WERI-Rb-1 (cell line): ENCODE measurements around the gene IPO5.

Experiments used
- DNase-seq: peaks from one replicate; pipeline ENCODE4 v3.0.0-alpha.2; 2020
- H3K27ac ChIP-seq: fragments of 250-450 bp; sonication (Bioruptor Pico); 2 replicates; pipeline ENCODE4 v1.5.1; 2020; ENCODE audit warnings: mild to moderate bottlenecking, moderate library complexity
- H3K27me3 ChIP-seq: fragments of 250-450 bp; sonication (Bioruptor Pico); 2 replicates; pipeline ENCODE4 v1.5.1; 2021; ENCODE audit warnings: mild to moderate bottlenecking, low read depth, moderate library complexity; ENCODE audit not compliant: insufficient read depth, severe bottlenecking
- H3K36me3 ChIP-seq: fragments of 250-450 bp; sonication (Bioruptor Pico); 2 replicates; pipeline ENCODE4 v1.5.1; 2020; ENCODE audit warnings: mild to moderate bottlenecking, moderate library complexity
- H3K4me3 ChIP-seq: 2 replicates; pipeline ENCODE4 v1.5.1; 2011; ENCODE audit warnings: low read depth, mild to moderate bottlenecking, control low read depth, low read length
- H3K9me3 ChIP-seq: fragments of 250-450 bp; sonication (Bioruptor Pico); 2 replicates; pipeline ENCODE4 v1.5.1; 2021; ENCODE audit warnings: mild to moderate bottlenecking, moderate library complexity; ENCODE audit not compliant: severe bottlenecking
- TF ChIP-seq, protein P1 (sequence below): IDR thresholded peaks from 2 replicates; pipeline ENCODE4 v1.5.1; 2011; ENCODE audit warnings: low read depth, mild to moderate bottlenecking, control low read depth, inconsistent platforms, low read length

Gene IPO5

DNA sequence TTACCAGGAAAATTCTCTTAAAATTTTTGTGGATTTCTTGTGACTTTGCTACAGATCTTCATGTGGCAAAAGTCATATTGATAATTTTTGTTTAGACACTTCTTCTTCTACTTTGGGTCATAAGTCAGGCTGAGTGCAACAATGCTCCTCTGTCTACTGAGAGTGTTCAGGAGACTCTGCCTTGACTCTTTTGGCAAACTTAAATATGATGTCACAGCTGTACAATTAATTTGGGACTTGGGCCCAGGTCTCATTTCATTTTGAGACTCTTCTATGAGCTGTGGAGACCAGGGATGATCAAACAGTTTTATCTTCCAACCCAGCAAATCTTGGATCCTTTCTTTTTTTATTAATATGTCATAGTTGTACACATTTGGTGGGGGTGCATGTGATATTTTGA lies 19.7 kb upstream of the IPO5 start:
- Histone ChIP-seq H3K27ac (no peak overlapping the region), H3K4me3 (no peak overlapping the region), H3K36me3 (no peaks in the 10 kb centered on the region), H3K27me3 (no peaks in the 10 kb centered on the region), H3K9me3 (no peaks in the 10 kb centered on the region)
- DNase-seq = no peak
- TF ChIP-seq, protein P1, sequence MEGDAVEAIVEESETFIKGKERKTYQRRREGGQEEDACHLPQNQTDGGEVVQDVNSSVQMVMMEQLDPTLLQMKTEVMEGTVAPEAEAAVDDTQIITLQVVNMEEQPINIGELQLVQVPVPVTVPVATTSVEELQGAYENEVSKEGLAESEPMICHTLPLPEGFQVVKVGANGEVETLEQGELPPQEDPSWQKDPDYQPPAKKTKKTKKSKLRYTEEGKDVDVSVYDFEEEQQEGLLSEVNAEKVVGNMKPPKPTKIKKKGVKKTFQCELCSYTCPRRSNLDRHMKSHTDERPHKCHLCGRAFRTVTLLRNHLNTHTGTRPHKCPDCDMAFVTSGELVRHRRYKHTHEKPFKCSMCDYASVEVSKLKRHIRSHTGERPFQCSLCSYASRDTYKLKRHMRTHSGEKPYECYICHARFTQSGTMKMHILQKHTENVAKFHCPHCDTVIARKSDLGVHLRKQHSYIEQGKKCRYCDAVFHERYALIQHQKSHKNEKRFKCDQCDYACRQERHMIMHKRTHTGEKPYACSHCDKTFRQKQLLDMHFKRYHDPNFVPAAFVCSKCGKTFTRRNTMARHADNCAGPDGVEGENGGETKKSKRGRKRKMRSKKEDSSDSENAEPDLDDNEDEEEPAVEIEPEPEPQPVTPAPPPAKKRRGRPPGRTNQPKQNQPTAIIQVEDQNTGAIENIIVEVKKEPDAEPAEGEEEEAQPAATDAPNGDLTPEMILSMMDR = no peak

DNA sequence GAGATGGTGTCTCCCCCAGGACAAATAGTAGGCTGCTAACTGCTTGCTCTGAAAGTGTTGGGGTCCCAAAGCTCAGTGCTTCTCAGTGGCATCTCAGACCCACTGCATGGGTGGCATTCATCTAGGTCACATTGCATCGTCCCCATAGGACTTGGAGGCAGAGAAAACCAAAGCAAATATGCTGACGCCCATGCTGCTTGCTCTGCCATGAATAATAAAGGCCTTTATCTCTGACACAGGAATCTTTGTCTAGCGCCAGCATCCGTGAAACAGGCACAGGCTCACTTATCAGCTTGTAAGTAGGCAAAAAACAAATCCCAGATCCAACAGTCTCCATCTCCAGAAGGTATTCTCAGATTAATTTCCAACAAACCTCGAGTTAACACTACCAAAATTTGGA lies 18.9 kb upstream of the IPO5 start:
- Histone ChIP-seq H3K27ac (no peak overlapping the region), H3K27me3 (no peaks in the 10 kb centered on the region), H3K9me3 (no peaks in the 10 kb centered on the region), H3K4me3 (no peak overlapping the region), H3K36me3 (no peaks in the 10 kb centered on the region)
- TF ChIP-seq, protein P1 = no peak
- DNase-seq = no peak

DNA sequence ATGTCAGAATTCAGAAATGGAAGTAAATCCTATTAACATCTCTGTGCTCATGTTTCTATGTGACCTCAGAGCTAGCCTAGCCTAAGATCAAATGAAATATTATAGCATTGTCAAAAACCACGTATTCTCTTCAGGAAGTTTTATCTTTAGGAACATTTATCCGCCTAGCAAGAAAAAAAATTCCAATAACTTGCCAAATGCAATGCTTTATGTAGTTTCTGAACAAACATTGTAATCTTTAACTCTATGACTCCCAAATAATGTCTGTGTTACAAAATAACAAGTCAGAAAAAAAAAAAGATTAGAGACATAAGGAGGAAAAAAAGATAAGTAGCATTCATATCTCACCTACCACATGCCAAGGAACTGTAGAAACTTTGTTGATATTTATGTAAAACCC lies 18.4 kb upstream of the IPO5 start:
- Histone ChIP-seq H3K36me3 (no peaks in the 10 kb centered on the region), H3K27ac (no peak overlapping the region), H3K27me3 (no peaks in the 10 kb centered on the region), H3K9me3 (no peaks in the 10 kb centered on the region), H3K4me3 (no peak overlapping the region)
- TF ChIP-seq, protein P1 = no peak
- DNase-seq = no peak

DNA sequence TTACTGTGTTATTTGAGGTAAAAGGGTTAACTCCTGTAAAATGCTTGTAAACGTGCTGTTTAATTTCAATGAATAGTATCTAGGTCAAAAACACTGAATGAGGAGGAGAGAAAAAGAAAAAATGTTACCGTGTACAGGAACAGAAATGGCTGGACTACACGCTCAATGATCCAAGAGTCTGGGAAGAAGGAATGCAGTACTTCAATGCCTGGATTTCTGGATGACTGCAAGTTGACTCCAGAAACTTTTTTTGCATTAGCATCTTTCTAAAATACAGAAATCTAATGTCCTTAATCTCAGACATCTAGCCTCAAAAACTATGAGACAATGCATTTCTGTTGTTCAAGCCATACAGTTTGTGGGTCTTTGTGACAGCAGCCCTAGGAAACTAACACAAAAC lies 17.4 kb upstream of the IPO5 start:
- Histone ChIP-seq H3K27me3 (no peaks in the 10 kb centered on the region), H3K27ac (no peak overlapping the region), H3K9me3 (no peaks in the 10 kb centered on the region), H3K4me3 (no peak overlapping the region), H3K36me3 (no peaks in the 10 kb centered on the region)
- DNase-seq = no peak
- TF ChIP-seq, protein P1 = no peak

DNA sequence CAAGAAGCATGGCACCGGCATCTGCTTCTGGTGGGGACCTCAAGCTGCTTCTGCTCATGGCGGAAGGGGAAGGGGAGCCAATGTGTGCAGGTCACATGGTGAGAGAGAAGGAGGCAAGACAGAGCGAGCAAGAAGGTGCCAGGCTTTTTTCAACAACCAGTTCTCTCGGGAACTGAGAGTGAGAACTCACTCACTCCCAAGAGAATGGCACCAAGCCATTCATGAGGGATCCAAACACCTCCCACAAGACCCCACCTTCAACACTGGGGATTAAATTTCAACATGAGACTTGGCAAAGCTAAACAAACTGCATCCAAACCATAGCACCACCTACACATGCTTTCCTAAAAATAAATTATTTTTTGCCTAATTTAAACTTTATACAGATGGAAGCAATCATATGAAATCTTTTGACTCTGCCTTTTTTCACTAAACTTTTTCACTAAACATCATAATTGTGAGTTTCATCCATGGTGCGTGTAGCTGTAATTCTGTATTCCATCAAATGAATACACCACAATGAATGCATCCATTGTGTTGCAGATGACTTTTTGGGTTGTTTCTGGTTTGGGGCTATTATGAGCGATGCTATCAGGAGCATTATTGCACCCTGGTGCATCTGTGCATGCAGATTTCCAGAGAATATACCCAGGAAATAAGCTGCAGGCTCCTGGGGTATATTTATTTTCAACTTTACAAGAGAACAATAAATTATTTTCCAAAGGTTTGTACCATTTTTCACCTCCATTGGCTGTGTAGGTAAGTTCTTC lies 14.6 kb upstream of the IPO5 start:
- H3K27me3 ChIP-seq = no peaks in the 10 kb centered on the region
- H3K36me3 ChIP-seq = no peaks in the 10 kb centered on the region
- H3K9me3 ChIP-seq = no peaks in the 10 kb centered on the region
- TF ChIP-seq, protein P1 = no peak
- no peak for DNase-seq
- H3K27ac ChIP-seq = no peak overlapping the region
- no peak overlapping the region for H3K4me3 ChIP-seq
